GM19043 (cell line): Measurements from ENCODE around the gene PCDHAC2.

Experiments used
- ATAC-seq: cut with Tn5 transposase; IDR thresholded peaks from one replicate; pipeline ENCODE4 v1.9.1; 2021; ENCODE audit warnings: low read depth; ENCODE audit not compliant: unreplicated experiment

Gene PCDHAC2

DNA sequence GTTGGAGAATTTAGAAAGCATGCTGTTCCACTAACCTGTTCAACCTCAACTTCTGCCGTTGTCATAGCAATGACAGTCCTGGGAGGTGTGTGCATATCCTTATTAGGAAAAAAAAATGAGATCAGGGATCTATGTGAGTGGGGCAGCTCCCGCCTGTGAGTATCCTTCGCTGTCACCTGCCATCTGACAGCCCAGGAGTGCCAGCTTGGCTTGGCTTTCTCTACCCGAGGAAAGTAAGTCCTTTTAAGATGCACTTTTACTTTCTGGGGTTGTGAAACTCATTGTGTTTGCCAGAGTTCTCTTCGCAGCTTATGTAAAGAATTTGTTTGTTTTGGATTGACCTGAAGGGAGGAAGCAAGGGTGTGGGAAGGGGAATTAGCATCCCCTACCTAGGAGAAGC, 21.8 kb downstream of the PCDHAC2 start:
- no peak for ATAC-seq

DNA sequence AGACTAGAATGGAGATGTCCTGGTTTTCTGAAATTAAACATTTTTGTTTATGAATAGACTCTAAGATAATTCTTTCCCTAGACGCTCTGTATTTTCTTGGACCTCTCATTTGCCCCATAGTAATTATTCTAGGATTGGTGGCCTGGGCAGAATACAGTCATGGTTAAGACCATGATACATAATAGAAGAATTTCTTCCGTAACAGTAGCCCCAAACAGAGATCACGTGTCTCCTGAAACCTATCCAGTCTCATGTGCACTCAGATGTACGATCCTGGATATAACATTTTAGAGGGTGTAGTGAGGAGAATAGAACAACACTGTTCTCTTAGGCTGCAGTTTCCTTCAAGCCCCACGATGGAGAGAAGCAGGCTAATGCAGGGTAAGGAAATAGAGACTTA, 22.3 kb downstream of the PCDHAC2 start:
- no peak for ATAC-seq

DNA sequence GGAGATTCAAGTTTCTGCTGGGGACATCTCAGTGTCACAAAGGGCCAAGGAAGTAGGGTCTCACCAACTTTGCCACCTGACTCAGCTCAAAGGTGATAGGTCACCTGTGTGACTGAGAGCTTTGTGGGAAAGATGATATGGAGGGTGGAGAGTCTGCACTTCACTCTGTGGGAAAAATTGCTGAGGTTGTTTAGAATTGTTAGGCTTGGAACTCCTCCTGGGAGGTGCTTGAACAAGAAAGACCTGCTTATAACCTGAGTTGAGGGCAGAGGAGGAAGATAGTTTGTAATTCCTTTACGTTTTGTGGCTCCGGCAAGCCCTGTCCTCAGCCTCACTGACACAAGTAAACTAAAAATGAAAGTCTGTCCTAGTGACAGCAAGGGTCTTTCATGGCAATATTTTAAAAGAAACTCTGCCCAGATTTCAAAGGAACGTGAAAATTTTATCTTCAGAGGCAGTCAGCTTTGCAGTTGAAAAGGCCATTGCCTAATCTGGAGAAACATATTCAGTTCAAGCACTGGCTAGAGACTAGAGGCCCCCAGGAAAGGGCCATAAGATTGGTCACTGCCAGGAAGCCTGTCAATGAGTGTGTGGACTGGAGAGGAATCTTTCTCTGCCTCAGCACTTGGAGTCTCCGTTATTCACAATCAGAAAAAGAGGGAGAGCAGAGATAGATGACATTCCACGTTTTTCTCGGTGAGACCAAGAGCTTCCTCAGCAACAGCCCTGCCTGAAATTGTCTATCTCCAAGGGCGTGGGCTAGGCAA, 23.2 kb downstream of the PCDHAC2 start:
- ATAC-seq: no peak

DNA sequence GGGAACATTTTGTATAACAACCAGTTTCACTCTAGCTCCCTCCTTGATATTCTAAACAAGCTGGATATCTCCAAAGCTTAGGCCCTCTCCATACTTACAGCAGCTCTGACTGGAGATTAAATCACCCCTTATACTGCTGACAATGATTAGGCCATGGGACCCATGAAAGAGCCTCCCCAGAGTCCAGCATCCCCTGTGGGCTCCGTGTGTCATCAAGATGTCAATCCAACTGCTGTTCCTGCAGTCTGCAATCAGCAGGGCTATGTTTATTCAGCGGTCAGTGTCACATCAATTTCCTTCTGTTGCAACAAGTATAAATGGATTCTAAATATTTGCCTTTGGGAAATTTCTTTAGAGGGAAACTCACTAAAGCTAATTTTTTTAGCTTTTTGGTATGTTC, 26.6 kb downstream of the PCDHAC2 start:
- no peak for ATAC-seq

- no peak for ATAC-seq
Observed at GRCh38 chr5:140996060-140996459, 29.8 kb downstream of the PCDHAC2 start.

GRCh38 chr5:140998921-140999410, 32.7 kb downstream of the PCDHAC2 start:
- no peak for ATAC-seq

DNA sequence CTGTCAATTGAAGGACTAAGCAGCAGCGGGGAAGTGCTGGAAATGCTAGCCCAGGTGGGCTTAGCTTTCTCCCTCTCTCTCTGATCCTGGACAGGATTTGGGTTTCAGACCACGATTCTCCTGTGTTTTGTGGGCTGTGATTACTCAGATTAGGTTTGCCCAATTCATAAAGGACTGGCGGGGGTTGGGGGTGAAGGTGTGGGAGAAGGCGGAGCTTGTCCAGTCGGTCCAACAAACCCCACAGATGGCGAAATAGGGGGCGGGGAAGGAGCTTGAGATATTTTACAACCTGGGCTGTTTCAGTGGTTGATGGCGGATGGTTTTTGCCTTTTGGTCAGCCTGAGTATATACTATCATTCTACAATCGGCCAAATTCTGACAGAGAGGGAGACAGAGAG, 35.2 kb downstream of the PCDHAC2 start:
- ATAC-seq: no peak

- ATAC-seq: no peak
Observed at GRCh38 chr5:141001844-141002604, 35.7 kb downstream of the PCDHAC2 start.

DNA sequence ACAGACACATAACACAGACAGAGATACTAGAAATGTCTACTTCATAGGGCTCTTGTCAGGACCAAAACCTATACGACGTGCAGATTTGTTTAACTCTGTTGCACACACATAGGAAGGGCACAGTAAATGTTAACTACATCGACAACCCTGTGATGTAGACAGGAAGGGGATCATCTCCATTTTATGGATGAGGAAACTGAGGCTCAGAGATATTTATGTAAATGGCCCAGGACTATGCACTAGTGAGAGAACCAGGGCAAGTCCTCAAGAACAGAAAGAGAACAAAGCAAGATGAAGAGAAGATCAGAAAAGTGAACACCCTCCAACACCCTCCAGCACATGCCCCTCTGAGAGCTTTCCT, 36.3 kb downstream of the PCDHAC2 start:
- no peak for ATAC-seq

- no peak for ATAC-seq
Observed at GRCh38 chr5:141003031-141003430, 36.8 kb downstream of the PCDHAC2 start.

GRCh38 chr5:141003791-141004611, 37.7 kb downstream of the PCDHAC2 start:
- ATAC-seq: no peak

DNA sequence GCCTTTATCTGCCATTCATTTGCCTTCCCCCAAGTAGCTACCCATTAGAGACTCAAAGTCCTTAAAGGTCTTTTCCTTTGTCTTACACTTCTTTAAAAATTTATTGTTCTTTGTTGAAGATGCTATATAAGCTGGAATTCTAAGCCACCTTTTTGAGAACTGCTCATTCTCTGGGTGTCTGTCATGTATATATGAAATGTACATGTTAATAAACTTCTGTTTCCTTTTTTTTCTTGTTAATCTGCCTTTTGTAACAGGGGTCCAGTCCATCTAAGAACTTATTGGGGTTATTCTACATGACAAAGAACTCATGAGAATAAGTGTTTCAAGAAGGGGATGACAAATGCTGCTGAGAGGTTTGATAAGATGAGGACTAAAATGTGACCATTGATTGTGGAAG, 41.5 kb downstream of the PCDHAC2 start:
- ATAC-seq: no peak

DNA sequence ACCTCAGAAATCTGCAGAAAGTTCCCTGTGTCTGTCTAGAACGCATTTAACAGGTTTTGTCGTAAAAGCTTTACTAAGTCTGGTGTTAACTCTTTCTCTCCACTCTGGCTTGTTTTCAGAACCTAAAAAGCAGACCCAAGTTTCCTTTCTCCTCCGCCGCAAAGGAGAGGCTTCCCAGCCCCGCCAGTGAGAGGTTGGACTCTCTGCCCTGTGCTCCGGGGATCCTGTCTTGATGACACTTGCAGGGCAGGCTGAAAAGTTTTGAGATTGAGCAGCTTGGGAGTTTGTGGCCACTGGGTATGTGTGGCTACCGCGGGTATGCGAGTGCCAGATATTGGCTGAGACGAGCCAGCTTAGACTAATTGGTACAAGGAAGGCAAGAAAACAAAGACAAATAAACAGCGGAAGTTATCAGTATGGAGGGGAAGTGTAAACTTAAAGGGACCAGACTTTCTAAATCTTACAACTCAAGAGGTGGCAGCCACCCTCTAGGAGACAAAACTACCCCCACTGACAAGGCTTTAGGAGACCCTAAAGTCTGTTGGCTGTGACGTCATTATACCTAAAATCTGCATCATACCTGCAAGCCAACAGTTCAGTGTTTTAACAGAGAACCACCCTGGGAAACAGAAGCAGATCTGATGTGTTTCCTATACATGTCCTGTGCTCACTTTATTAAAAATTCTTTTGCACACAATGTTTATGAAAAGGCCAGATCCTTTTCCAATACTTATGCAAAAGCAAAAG, 43.9 kb downstream of the PCDHAC2 start:
- ATAC-seq: no peak

DNA sequence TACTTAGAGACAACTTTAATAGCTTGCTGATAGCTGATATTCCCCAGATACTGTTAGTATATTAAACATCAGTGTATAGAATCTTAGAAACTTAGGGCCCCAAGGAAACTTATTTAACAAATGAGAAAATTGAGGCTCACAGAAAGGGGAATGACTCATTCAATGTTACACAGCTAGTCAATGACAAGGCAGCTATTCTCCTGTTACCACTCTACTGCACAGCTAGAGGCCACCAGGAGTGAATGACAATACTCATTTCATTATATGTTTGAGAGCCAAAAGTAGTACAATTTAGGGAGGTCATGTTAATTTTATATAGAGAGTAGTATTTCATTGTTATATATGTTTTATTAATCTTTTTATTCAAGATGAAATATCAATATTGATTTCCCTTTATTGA, 51.7 kb downstream of the PCDHAC2 start:
- ATAC-seq: no peak
